ENCODE results near the gene ZBTB8A.

DNA sequence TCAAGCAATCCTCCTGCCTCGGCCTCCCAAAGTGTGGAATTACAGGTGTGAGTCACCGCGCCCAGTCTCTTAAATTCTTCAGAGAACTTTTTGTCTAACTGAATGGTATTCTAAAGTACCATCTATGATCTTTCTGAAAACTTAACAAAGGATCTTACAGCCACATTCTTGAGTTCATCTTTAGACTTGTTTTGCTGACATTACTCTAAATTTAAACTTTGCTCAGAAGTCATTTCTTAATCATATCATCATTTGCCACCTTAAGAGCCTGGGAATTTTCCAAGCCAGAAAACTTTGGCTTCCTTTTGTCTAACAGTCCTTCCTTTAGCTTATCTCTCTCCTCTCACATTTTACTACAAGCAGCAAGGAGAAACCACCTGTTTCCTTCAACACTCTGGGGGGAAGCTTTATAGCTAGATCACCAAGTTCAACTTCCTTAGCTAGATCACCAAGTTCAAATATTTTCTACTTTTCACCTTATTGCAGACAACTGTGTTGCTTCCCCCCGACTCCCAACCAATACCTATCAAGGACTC is 5.4 kb upstream of the ZBTB8A start:
- TF ChIP-seq ELF4 (IDR thresholded peaks at IDR 0.05) (no peak), FOXM1 (IDR thresholded peaks at IDR 0.05; ENCODE audit: borderline replicate concordance) (no peak), CTBP1 (IDR thresholded peaks at IDR 0.05; ENCODE audit: borderline replicate concordance) (no peak), ARNT (IDR thresholded peaks at IDR 0.05) (no peak), BHLHE40 (IDR thresholded peaks at IDR 0.05; ENCODE audit: borderline replicate concordance) (no peak), TARDBP (IDR thresholded peaks at IDR 0.05) (no peak), L3MBTL2 (conservative IDR thresholded peaks at IDR 0.05) (no peak), NFRKB (IDR thresholded peaks at IDR 0.05) (no peak), LEF1 (IDR thresholded peaks at IDR 0.05; ENCODE audit: borderline replicate concordance) (no peak), ZNF384 (IDR thresholded peaks at IDR 0.05) (no peak)
- TF ChIP-seq, protein P1, sequence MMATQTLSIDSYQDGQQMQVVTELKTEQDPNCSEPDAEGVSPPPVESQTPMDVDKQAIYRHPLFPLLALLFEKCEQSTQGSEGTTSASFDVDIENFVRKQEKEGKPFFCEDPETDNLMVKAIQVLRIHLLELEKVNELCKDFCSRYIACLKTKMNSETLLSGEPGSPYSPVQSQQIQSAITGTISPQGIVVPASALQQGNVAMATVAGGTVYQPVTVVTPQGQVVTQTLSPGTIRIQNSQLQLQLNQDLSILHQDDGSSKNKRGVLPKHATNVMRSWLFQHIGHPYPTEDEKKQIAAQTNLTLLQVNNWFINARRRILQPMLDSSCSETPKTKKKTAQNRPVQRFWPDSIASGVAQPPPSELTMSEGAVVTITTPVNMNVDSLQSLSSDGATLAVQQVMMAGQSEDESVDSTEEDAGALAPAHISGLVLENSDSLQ (IDR thresholded peaks at IDR 0.05) = no peak
